Duodenal mucosa (tissue), 2 donors: Measurements from ENCODE around the gene ZNF266.

Experiments
- H3K27ac ChIP-seq: one replicate; pipeline ENCODE4 v1.7.0; 2013; ENCODE audit warnings: low read depth, low read length
- H3K27me3 ChIP-seq, 2 donors: one replicate each; pipeline ENCODE4 v1.7.0; 2013; ENCODE audit warnings: low read length in 2 of 2, control low read depth in 1 of 2; ENCODE audit not compliant: insufficient read depth in 2 of 2, control insufficient read depth in 1 of 2
- H3K36me3 ChIP-seq, 2 donors: one replicate each; pipeline ENCODE4 v1.7.0; 2013; ENCODE audit warnings: low read length in 2 of 2, control low read depth in 1 of 2; ENCODE audit not compliant: insufficient read depth in 2 of 2, control insufficient read depth in 1 of 2
- H3K4me1 ChIP-seq, 2 donors: one replicate each; pipeline ENCODE4 v1.7.0; 2013; ENCODE audit warnings: low read length in 2 of 2, control low read depth in 1 of 2; ENCODE audit not compliant: insufficient read depth in 2 of 2, control insufficient read depth in 1 of 2
- H3K4me3 ChIP-seq, 2 donors: one replicate each; pipeline ENCODE4 v1.7.0; 2013; ENCODE audit warnings: low read length in 2 of 2, low read depth in 1 of 2
- H3K9ac ChIP-seq, 2 donors: one replicate each; pipeline ENCODE4 v1.7.0; 2013; ENCODE audit warnings: low read length in 2 of 2, low read depth in 1 of 2
- H3K9me3 ChIP-seq, 2 donors: one replicate each; pipeline ENCODE4 v1.7.0; 2013; ENCODE audit warnings: low read length in 2 of 2, control low read depth in 1 of 2; ENCODE audit not compliant: control insufficient read depth in 1 of 2

The ZNF266 gene

GRCh38 chr19:9435279-9436268, at the start of gene ZNF266:
Gene ZNF266, minus strand, starts transcription at chr19:9435573. Its CDS starts 15,484 bp downstream, at chr19:9420089.
- peak within 1 kb of the TSS; percentile 89 to 94 for H3K4me3 ChIP-seq
- H3K9ac ChIP-seq: peak within 1 kb of the TSS; percentile 84

GRCh38 chr19:9485140-9485539, 49.8 kb upstream of the ZNF266 start:
- Histone ChIP-seq H3K27me3 (no peaks in the 10 kb centered on the region), H3K4me1 (no peaks in the 10 kb centered on the region), H3K9ac (no peak overlapping the region), H3K4me3 (no peak overlapping the region), H3K9me3 (peaks cover 18 to 30% of the 10 kb centered on the region in 2 donors), H3K36me3 (no peaks in the 10 kb centered on the region), H3K27ac (no peak overlapping the region)

More at GRCh38 chr19:9435279-9436268, at the start of gene ZNF266:
- peaks cover 16 to 22% of the 10 kb centered on the region in 2 donors for H3K36me3 ChIP-seq
- H3K4me1 ChIP-seq: peaks cover 7 to 16% of the 10 kb centered on the region in 2 donors
- H3K9me3 ChIP-seq: no peaks in the 10 kb centered on the region
- H3K27ac ChIP-seq: peak within 1 kb of the TSS; percentile 80
- H3K27me3 ChIP-seq: no peaks in the 10 kb centered on the region

DNA sequence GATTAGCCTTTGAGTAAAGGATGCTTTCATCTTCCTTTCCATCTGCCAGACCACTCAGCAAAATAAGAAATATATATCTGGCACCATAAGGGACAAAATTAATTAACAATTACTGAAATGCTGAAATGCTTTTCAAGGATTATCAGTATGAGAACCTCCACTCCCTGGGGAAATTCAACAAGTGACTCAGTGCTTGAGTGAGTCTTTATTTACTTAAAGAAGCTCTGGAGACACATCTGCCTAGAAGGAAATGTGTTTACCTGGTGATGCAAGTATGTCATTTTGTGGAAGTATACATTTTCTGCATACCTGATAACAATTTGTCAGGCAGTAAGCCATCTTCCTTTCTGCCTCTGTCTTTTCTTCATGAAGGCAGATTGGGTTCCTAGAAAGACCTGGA, 39.6 kb upstream of the ZNF266 start:
- Histone ChIP-seq H3K9me3 (peaks cover 23 to 26% of the 10 kb centered on the region in 2 donors), H3K27me3 (no peaks in the 10 kb centered on the region), H3K9ac (no peak overlapping the region)

GRCh38 chr19:9467161-9467560, 31.8 kb upstream of the ZNF266 start:
- Histone ChIP-seq H3K9me3 (peaks cover 55% of the 10 kb centered on the region in 2 donors), H3K9ac (no peak overlapping the region), H3K36me3 (no peaks in the 10 kb centered on the region), H3K4me1 (no peaks in the 10 kb centered on the region), H3K4me3 (no peak overlapping the region), H3K27ac (no peak overlapping the region), H3K27me3 (no peaks in the 10 kb centered on the region)

More for the DNA sequence above, 39.6 kb upstream of the ZNF266 start:
- no peak overlapping the region for H3K4me3 ChIP-seq
- no peak overlapping the region for H3K27ac ChIP-seq
- no peaks in the 10 kb centered on the region for H3K36me3 ChIP-seq
- no peaks in the 10 kb centered on the region for H3K4me1 ChIP-seq

DNA sequence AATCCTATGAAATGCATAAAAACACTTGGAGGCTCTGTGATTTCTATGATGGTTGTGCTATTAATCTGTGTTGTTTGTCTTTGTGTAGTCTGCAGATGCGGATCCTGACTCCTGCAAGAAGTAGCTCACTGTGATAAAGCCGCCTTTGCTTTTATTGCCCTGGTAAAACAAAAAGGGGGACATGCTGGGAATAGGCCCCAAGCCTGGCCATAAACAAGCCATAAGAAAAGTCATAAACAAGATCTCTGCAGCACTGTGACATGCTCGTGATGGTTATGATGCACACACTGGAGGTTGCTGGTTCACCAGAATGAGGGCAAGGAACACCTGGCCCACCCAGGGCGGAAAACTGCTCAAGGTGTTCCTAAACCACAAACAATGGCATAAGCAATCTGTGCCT, 26.6 kb upstream of the ZNF266 start:
- Histone ChIP-seq H3K9ac (no peak overlapping the region), H3K27ac (no peak overlapping the region), H3K36me3 (no peaks in the 10 kb centered on the region), H3K9me3 (peaks cover 42 to 60% of the 10 kb centered on the region in 2 donors), H3K27me3 (no peaks in the 10 kb centered on the region), H3K4me3 (no peak overlapping the region), H3K4me1 (no peaks in the 10 kb centered on the region)

- peaks cover 35 to 53% of the 10 kb centered on the region in 2 donors for H3K9me3 ChIP-seq
- H3K4me1 ChIP-seq: no peaks in the 10 kb centered on the region
- H3K4me3 ChIP-seq: no peak overlapping the region
- no peak overlapping the region for H3K9ac ChIP-seq
- H3K27me3 ChIP-seq: no peaks in the 10 kb centered on the region
- no peaks in the 10 kb centered on the region for H3K36me3 ChIP-seq
- H3K27ac ChIP-seq: no peak overlapping the region
Observed at GRCh38 chr19:9456018-9456689, 20.8 kb upstream of the ZNF266 start.

DNA sequence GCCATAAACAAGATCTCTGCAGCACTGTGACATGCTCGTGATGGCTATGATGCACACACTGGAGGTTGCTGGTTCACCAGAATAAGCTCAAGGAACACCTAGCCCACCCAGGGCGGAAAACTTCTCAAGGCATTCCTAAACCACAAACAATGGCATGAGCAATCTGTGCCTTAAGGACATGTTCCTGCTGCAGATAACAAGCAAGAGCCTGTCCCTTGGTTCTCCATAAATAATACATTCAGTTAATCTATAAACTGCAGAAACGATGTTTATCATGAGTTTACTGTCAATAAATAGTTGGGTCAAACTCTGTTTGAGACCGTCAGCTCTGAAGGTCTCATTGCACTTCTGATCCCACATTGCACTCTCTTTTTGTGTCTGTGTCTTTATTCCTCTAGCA, 18.6 kb upstream of the ZNF266 start:
- Histone ChIP-seq H3K36me3 (no peaks in the 10 kb centered on the region), H3K9ac (no peak overlapping the region), H3K9me3 (peaks cover 44 to 51% of the 10 kb centered on the region in 2 donors), H3K27ac (no peak overlapping the region), H3K4me3 (no peak overlapping the region), H3K4me1 (no peaks in the 10 kb centered on the region), H3K27me3 (no peaks in the 10 kb centered on the region)

- Histone ChIP-seq H3K9me3 (peaks cover 30 to 42% of the 10 kb centered on the region in 2 donors), H3K27ac (no peak overlapping the region), H3K4me3 (no peak overlapping the region), H3K27me3 (no peaks in the 10 kb centered on the region), H3K36me3 (no peaks in the 10 kb centered on the region), H3K9ac (no peak overlapping the region), H3K4me1 (no peaks in the 10 kb centered on the region)
Observed at GRCh38 chr19:9445037-9445436, 9.7 kb upstream of the ZNF266 start.

DNA sequence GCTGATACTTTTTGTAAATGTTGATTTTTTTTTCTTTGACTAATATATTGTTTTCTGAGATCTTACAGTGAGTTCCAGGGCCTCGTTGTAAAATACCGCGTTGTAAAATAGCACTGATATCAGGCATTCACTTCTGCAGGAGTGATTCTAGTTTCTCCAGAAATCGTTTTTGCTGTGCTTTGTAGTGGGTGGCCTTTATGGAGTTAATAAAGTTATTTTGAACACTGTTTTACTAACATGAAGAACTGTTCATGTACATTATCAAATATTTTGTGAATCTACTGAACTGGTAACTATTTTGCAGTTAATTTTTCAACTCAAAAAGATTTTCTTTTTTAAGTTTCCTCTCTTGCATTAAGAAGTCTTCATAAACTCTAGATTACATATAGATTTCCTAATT, 985 bp upstream of the ZNF266 start:
- no peaks in the 10 kb centered on the region for H3K9me3 ChIP-seq
- H3K27me3 ChIP-seq: no peaks in the 10 kb centered on the region
- no peak overlapping the region for H3K27ac ChIP-seq
- H3K4me1 ChIP-seq: peaks cover 7 to 16% of the 10 kb centered on the region in 2 donors
- no peak overlapping the region for H3K4me3 ChIP-seq
- no peak overlapping the region for H3K9ac ChIP-seq
- H3K36me3 ChIP-seq: peaks cover 9 to 14% of the 10 kb centered on the region in 2 donors

GRCh38 chr19:9431475-9431874, 3.9 kb downstream of the ZNF266 start:
- Histone ChIP-seq H3K27me3 (no peaks in the 10 kb centered on the region), H3K36me3 (peaks cover 24 to 45% of the 10 kb centered on the region in 2 donors), H3K9me3 (no peaks in the 10 kb centered on the region), H3K4me3 (no peak overlapping the region), H3K4me1 (peaks cover 7 to 16% of the 10 kb centered on the region in 2 donors), H3K9ac (no peak overlapping the region), H3K27ac (no peak overlapping the region)
